ENCODE measurements around the gene RFC4. TPM values are rescaled to one million over a fixed set of nuclear protein-coding genes. Genes with fewer than 3 reads are reported as not detected.

Gene RFC4
- total and polyA plus RNA-seq, 9 of the 15 experiments (the other 6 are each of a cell fraction or from before 2014, with no cell fraction given) = 105 to 227 (median 180) TPM

DNA sequence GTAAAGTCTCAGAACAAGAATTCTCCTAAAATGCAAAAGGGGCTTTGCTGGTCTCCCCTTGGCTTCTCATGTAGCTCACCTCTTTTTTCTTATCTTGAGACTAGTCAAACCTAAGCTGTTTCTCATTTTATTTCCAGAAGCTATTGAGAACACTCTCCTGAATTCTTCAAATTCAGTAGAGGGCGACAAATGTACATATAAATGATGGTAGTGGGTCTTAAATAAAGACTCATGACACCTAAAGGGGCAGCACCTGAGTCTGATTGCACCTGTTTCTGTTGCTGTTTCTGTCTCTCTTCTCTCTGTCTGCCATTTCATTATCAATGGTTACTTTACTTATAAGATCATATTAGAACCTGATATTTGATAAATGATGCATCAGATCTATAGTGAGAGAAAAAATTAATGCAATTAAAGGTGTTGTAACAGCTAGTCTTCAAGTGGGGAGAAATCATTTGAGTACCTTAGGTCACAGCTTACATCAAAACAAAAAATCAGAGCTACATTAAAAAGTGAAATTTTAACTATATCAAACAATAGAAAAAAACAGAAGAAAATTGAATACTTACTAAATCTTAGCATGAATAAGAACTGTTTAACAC, 43.2 kb upstream of the RFC4 start (continued):
- TF ChIP-seq TGIF2 (CRISPR knock-in tag; IDR thresholded peaks at IDR 0.05) (no peak), KLF16 (IDR thresholded peaks at IDR 0.05) (0 out of 2 replicates have a peak, but pooled peaks have one; percentile 20), ETS2 (tag; IDR thresholded peaks at IDR 0.05; ENCODE audit: borderline replicate concordance, poor library complexity, severe bottlenecking) (no peak), DACH1 (IDR thresholded peaks at IDR 0.05; ENCODE audit: partially characterized antibody) (no peak), YBX1 (IDR thresholded peaks at IDR 0.05) (no peak), MAZ (CRISPR knock-in tag; conservative IDR thresholded peaks at IDR 0.05 in 1 of 2, IDR thresholded peaks at IDR 0.05 in 1 of 2) (0 out of 4 replicates have a peak, but pooled peaks of 1 of the 2 experiments have one; percentile 18), TBL1XR1 (IDR thresholded peaks at IDR 0.05; ENCODE audit: low read length in 2 of 2) (no peak), NR4A1 (CRISPR knock-in tag; IDR thresholded peaks at IDR 0.05) (no peak), NR4A1 (tag; IDR thresholded peaks at IDR 0.05) (no peak), EWSR1 (IDR thresholded peaks at IDR 0.05; ENCODE audit: borderline replicate concordance, low read depth, partially characterized antibody) (no peak), RAD21 (CRISPR knock-in tag; conservative IDR thresholded peaks at IDR 0.05 in 1 of 2, IDR thresholded peaks at IDR 0.05 in 1 of 2) (peak; percentile 96 to 98), NFXL1 (CRISPR knock-in tag; IDR thresholded peaks at IDR 0.05) (no peak), ZFX (CRISPR knock-in tag; IDR thresholded peaks at IDR 0.05) (no peak), CHD1 (IDR thresholded peaks at IDR 0.05; ENCODE audit: low read length) (no peak), NFATC3 (IDR thresholded peaks at IDR 0.05) (no peak), E2F3 (CRISPR knock-in tag; IDR thresholded peaks at IDR 0.05) (no peak), SIN3B (IDR thresholded peaks at IDR 0.05; ENCODE audit: low read depth) (no peak), ZNF3 (CRISPR knock-in tag; IDR thresholded peaks at IDR 0.05) (no peak), FOXK1 (CRISPR knock-in tag; IDR thresholded peaks at IDR 0.05; ENCODE audit: borderline replicate concordance) (no peak), IFI16 (CRISPR knock-in tag; IDR thresholded peaks at IDR 0.05) (no peak), CXXC5 (CRISPR knock-in tag; IDR thresholded peaks at IDR 0.05) (no peak), CC2D1A (IDR thresholded peaks at IDR 0.05) (peak; percentile 73; the same call in 1 of the 2 replicates)
- TF ChIP-seq, protein P1, sequence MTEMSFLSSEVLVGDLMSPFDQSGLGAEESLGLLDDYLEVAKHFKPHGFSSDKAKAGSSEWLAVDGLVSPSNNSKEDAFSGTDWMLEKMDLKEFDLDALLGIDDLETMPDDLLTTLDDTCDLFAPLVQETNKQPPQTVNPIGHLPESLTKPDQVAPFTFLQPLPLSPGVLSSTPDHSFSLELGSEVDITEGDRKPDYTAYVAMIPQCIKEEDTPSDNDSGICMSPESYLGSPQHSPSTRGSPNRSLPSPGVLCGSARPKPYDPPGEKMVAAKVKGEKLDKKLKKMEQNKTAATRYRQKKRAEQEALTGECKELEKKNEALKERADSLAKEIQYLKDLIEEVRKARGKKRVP (CRISPR knock-in tag; IDR thresholded peaks at IDR 0.05) = no peak
- TF ChIP-seq, protein P2, sequence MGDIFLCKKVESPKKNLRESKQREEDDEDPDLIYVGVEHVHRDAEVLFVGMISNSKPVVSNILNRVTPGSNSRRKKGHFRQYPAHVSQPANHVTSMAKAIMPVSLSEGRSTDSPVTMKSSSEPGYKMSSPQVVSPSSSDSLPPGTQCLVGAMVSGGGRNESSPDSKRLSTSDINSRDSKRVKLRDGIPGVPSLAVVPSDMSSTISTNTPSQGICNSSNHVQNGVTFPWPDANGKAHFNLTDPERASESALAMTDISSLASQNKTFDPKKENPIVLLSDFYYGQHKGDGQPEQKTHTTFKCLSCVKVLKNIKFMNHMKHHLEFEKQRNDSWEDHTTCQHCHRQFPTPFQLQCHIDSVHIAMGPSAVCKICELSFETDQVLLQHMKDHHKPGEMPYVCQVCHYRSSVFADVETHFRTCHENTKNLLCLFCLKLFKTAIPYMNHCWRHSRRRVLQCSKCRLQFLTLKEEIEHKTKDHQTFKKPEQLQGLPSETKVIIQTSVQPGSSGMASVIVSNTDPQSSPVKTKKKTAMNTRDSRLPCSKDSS (IDR thresholded peaks at IDR 0.05; ENCODE audit: low read depth, partially characterized antibody) = no peak
- TF ChIP-seq, protein P3, sequence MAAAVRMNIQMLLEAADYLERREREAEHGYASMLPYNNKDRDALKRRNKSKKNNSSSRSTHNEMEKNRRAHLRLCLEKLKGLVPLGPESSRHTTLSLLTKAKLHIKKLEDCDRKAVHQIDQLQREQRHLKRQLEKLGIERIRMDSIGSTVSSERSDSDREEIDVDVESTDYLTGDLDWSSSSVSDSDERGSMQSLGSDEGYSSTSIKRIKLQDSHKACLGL (CRISPR knock-in tag; IDR thresholded peaks at IDR 0.05; ENCODE audit: borderline replicate concordance, poor library complexity, severe bottlenecking) = no peak
- TF ChIP-seq, protein P4, sequence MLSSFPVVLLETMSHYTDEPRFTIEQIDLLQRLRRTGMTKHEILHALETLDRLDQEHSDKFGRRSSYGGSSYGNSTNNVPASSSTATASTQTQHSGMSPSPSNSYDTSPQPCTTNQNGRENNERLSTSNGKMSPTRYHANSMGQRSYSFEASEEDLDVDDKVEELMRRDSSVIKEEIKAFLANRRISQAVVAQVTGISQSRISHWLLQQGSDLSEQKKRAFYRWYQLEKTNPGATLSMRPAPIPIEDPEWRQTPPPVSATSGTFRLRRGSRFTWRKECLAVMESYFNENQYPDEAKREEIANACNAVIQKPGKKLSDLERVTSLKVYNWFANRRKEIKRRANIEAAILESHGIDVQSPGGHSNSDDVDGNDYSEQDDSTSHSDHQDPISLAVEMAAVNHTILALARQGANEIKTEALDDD (IDR thresholded peaks at IDR 0.05) = peak; percentile 54; the same call in 1 of the 2 replicates

All from K562 (cell line).